ENCODE measurements around the gene MPEG1. TPM values are rescaled to one million over a fixed set of nuclear protein-coding genes. Genes with fewer than 3 reads are reported as not detected.

MPEG1 gene
- polyA plus RNA-seq, 1 donor (not counting 4 experiments of a cell fraction or from before 2014, with no cell fraction given) = not detected

GRCh38 chr11:59196777-59197176, 15.9 kb downstream of the MPEG1 start:
- FAIRE-seq (no peak), DNase-seq (ENCODE audit: low read depth, low spot score) (no peak)
- TF ChIP-seq CTCF (optimal IDR thresholded peaks at IDR 0.05 in 1 of 3, IDR thresholded peaks at IDR 0.05 in 1 of 3, conservative IDR thresholded peaks at IDR 0.05 in 1 of 3; ENCODE audit: extremely low read depth in 1 of 3, insufficient read depth in 2 of 3, low read length in 3 of 3) (no peak), EZH2 (IDR thresholded peaks at IDR 0.05; ENCODE audit: low read length) (no peak)
- H3K36me3 ChIP-seq (ENCODE audit: control insufficient read depth in 2 of 2, extremely low read depth in 1 of 2, insufficient read depth in 2 of 2, low read length in 2 of 2) = peaks cover 2 to 12% of the 10 kb centered on the region in 2 experiments
- H3K9me3 ChIP-seq (ENCODE audit: control insufficient read depth, low read depth, low read length) = no peaks in the 10 kb centered on the region
- no peak overlapping the region for H3K4me3 ChIP-seq (ENCODE audit: control insufficient read depth in 2 of 3, extremely low read depth in 1 of 3, insufficient read depth in 2 of 3, low read depth in 1 of 3, low read length in 3 of 3)
- H3K9ac ChIP-seq (ENCODE audit: control insufficient read depth, extremely low read depth, insufficient read depth, low read length) = no peak overlapping the region
- no peaks in the 10 kb centered on the region for H3K9me1 ChIP-seq (ENCODE audit: control insufficient read depth, extremely low read depth, insufficient read depth, low read length)
- no peak overlapping the region for H3K4me2 ChIP-seq (ENCODE audit: control insufficient read depth, extremely low read depth, insufficient read depth, low read depth, low read length)
- peaks cover 3% of the 10 kb centered on the region for H3K4me1 ChIP-seq (ENCODE audit: control insufficient read depth, extremely low read depth, insufficient read depth, low read length)
- H2AFZ ChIP-seq (ENCODE audit: control insufficient read depth, low read length) = no peak overlapping the region
- no peaks in the 10 kb centered on the region for H3K79me2 ChIP-seq (ENCODE audit: control insufficient read depth, insufficient read depth, low read length)
- dilution Hi-C loops (cut with MboI; ENCODE audit: extremely low pct_ligation_motif_present, low sequenced_read_pairs) = no loop called here
- H4K20me1 ChIP-seq (ENCODE audit: control insufficient read depth, extremely low read depth, insufficient read depth, low read length) = no peaks in the 10 kb centered on the region
- H3K27me3 ChIP-seq (ENCODE audit: control insufficient read depth, extremely low read depth, insufficient read depth, low read length) = no peaks in the 10 kb centered on the region
- H3K27ac ChIP-seq (ENCODE audit: control insufficient read depth, insufficient read depth, low read length) = no peak overlapping the region

GRCh38 chr11:59195586-59195985, 17.1 kb downstream of the MPEG1 start:
- Histone ChIP-seq H3K9me3 (ENCODE audit: control insufficient read depth, low read depth, low read length) (no peaks in the 10 kb centered on the region), H3K9me1 (ENCODE audit: control insufficient read depth, extremely low read depth, insufficient read depth, low read length) (no peaks in the 10 kb centered on the region), H3K4me3 (ENCODE audit: control insufficient read depth in 2 of 3, extremely low read depth in 1 of 3, insufficient read depth in 2 of 3, low read depth in 1 of 3, low read length in 3 of 3) (no peak overlapping the region), H2AFZ (ENCODE audit: control insufficient read depth, low read length) (no peak overlapping the region), H4K20me1 (ENCODE audit: control insufficient read depth, extremely low read depth, insufficient read depth, low read length) (no peaks in the 10 kb centered on the region), H3K4me2 (ENCODE audit: control insufficient read depth, extremely low read depth, insufficient read depth, low read depth, low read length) (no peak overlapping the region), H3K27ac (ENCODE audit: control insufficient read depth, insufficient read depth, low read length) (no peak overlapping the region), H3K27me3 (ENCODE audit: control insufficient read depth, extremely low read depth, insufficient read depth, low read length) (no peaks in the 10 kb centered on the region), H3K36me3 (ENCODE audit: control insufficient read depth in 2 of 2, extremely low read depth in 1 of 2, insufficient read depth in 2 of 2, low read length in 2 of 2) (peaks cover 2 to 17% of the 10 kb centered on the region in 2 experiments), H3K9ac (ENCODE audit: control insufficient read depth, extremely low read depth, insufficient read depth, low read length) (no peak overlapping the region), H3K4me1 (ENCODE audit: control insufficient read depth, extremely low read depth, insufficient read depth, low read length) (no peaks in the 10 kb centered on the region), H3K79me2 (ENCODE audit: control insufficient read depth, insufficient read depth, low read length) (no peaks in the 10 kb centered on the region)
- dilution Hi-C loops (cut with MboI; ENCODE audit: extremely low pct_ligation_motif_present, low sequenced_read_pairs) = no loop called here
- FAIRE-seq (no peak), DNase-seq (ENCODE audit: low read depth, low spot score) (no peak)
- TF ChIP-seq EZH2 (IDR thresholded peaks at IDR 0.05; ENCODE audit: low read length) (no peak), CTCF (optimal IDR thresholded peaks at IDR 0.05 in 1 of 3, IDR thresholded peaks at IDR 0.05 in 1 of 3, conservative IDR thresholded peaks at IDR 0.05 in 1 of 3; ENCODE audit: extremely low read depth in 1 of 3, insufficient read depth in 2 of 3, low read length in 3 of 3) (no peak)
